ENCODE measurements around the gene KRTAP3-2.
A peak's percentile ranks its signal among the peaks of the same experiment; 100 is the strongest.

The KRTAP3-2 gene

DNA sequence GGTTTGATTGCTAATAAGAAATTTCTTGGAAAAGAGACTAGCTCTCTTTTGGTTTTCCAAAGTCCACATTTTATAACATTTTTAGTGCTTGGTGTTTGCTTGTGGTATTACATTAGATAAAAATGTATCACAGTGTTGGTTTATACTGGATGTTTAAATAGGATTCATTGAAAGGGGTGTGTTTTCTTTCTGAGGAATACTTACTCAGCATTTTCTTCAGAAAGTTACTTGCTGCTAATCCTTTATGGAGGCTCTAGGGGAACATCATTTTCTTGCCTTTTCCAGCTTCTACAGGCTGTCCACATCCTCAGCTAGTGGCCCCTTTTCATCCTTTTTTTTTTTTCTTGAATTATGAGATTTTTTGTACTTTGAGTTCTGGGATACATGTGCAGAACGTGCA lies 32.1 kb downstream of the KRTAP3-2 start:
- ChIA-PET CTCF (no interaction called here), POLR2A (no interaction called here)
- no CpG with 5 or more reads among the region's 1 CpG for WGBS (ENCODE audit: insufficient coverage)
- Histone ChIP-seq H3K9me3 (ENCODE audit: control extremely low read depth in 1 of 5, control insufficient read depth in 4 of 5, insufficient read depth in 2 of 5, low read depth in 1 of 5, low read length in 4 of 5) (no peaks in the 10 kb centered on the region), H3K27me3 (replicated peaks in 2 of 5; ENCODE audit: control insufficient read depth in 4 of 5, insufficient read depth in 5 of 5, low read length in 4 of 5) (peaks cover 0 to 4% (median 3%) of the 10 kb centered on the region in 5 experiments), H3K4me3 (ENCODE audit: control insufficient read depth in 1 of 7, extremely low read depth in 1 of 7, insufficient read depth in 4 of 7, low read depth in 2 of 7, low read length in 6 of 7) (no peak overlapping the region), H3K27ac (ENCODE audit: insufficient read depth in 1 of 2, low read depth in 1 of 2, low read length in 2 of 2, poor library complexity in 1 of 2, severe bottlenecking in 2 of 2) (no peak overlapping the region), H3K4me1 (ENCODE audit: control extremely low read depth in 1 of 4, control insufficient read depth in 4 of 4, insufficient read depth in 4 of 4, low read length in 3 of 4) (no peaks in the 10 kb centered on the region), H3K36me3 (ENCODE audit: control insufficient read depth in 4 of 4, insufficient read depth in 4 of 4, low read length in 3 of 4) (no peaks in the 10 kb centered on the region)
- DNase-seq: no peak

DNA sequence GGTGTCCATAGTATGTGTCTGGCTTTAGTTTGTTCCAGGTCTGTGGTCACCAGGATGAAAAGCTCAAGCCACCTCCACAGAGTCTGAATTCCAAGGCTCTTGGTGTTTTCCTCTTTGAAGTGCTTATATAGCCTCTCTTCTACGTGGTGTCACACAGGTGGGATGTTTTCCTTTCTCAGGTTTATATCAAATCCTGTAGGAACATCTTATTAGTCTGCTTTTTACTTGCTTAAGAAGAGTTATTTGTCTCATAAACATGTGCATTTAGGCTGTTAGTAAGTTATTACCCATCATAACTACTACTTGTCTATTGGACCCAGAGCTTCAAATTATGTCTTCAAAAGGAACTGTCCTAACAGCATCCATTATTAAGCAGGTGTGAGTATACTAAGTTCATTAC lies 32.9 kb downstream of the KRTAP3-2 start, which contains the start of gene KRT39:
Gene KRT39, minus strand, starts transcription at position 101 of the 400 bp plus-strand sequence. Its CDS starts 92 bp downstream, at position 9.
- no peaks in the 10 kb centered on the region for H3K9me3 ChIP-seq (ENCODE audit: control extremely low read depth in 1 of 5, control insufficient read depth in 4 of 5, insufficient read depth in 2 of 5, low read depth in 1 of 5, low read length in 4 of 5)
- no CpG with 5 or more reads among the region's 1 CpG for whole genome bisulfite sequencing (ENCODE audit: insufficient coverage)
- ChIA-PET POLR2A (no interaction called here), CTCF (interaction anchor here (0.7 kb wide), 1 partner anchor 11 kb away, joined by 3 read pairs; no protein-coding TSS in a partner anchor)
- no peak for DNase-seq
- H3K36me3 ChIP-seq (ENCODE audit: control insufficient read depth in 4 of 4, insufficient read depth in 4 of 4, low read length in 3 of 4): no peaks in the 10 kb centered on the region
- H3K4me3 ChIP-seq (ENCODE audit: control insufficient read depth in 1 of 7, extremely low read depth in 1 of 7, insufficient read depth in 4 of 7, low read depth in 2 of 7, low read length in 6 of 7): no peak within 1 kb of the TSS
- H3K4me1 ChIP-seq (ENCODE audit: control extremely low read depth in 1 of 4, control insufficient read depth in 4 of 4, insufficient read depth in 4 of 4, low read length in 3 of 4): peaks cover 0 to 1% (median 0%) of the 10 kb centered on the region in 4 experiments
- no peak within 1 kb of the TSS for H3K27ac ChIP-seq (ENCODE audit: insufficient read depth in 1 of 2, low read depth in 1 of 2, low read length in 2 of 2, poor library complexity in 1 of 2, severe bottlenecking in 2 of 2)
- H3K27me3 ChIP-seq (replicated peaks in 2 of 5; ENCODE audit: control insufficient read depth in 4 of 5, insufficient read depth in 5 of 5, low read length in 4 of 5): peaks cover 0 to 3% (median 2%) of the 10 kb centered on the region in 5 experiments

DNA sequence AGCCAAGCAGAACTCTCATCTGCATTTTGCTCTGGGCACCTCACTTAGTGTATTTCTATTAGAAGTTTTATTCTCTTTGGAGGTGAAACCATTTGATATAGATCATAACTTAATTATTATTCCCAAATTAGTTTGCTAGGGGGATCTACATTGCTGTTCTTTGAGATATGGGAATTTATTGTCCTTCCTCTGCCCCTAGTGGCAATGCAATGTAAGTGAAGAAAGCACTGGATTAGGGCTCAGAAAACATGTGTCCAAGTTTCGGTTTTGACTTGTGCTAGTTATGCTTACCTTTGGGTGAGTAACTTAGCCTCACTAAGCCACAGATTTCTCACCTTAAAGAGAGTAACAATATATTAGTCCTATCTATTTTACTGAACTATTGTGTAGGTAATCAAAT lies 35.9 kb downstream of the KRTAP3-2 start:
- ChIA-PET CTCF (no interaction called here), POLR2A (no interaction called here)
- peak; percentile 18 to 36 (median 28) for DNase-seq
- peaks cover 0 to 3% (median 0%) of the 10 kb centered on the region in 5 experiments for H3K27me3 ChIP-seq (replicated peaks in 2 of 5; ENCODE audit: control insufficient read depth in 4 of 5, insufficient read depth in 5 of 5, low read length in 4 of 5)
- H3K36me3 ChIP-seq (ENCODE audit: control insufficient read depth in 4 of 4, insufficient read depth in 4 of 4, low read length in 3 of 4): no peaks in the 10 kb centered on the region
- WGBS (ENCODE audit: insufficient coverage): no CpG with 5 or more reads among the region's 1 CpG
- peaks cover 0 to 1% (median 0%) of the 10 kb centered on the region in 4 experiments for H3K4me1 ChIP-seq (ENCODE audit: control extremely low read depth in 1 of 4, control insufficient read depth in 4 of 4, insufficient read depth in 4 of 4, low read length in 3 of 4)
- H3K4me3 ChIP-seq (ENCODE audit: control insufficient read depth in 1 of 7, extremely low read depth in 1 of 7, insufficient read depth in 4 of 7, low read depth in 2 of 7, low read length in 6 of 7): no peak overlapping the region
- H3K9me3 ChIP-seq (ENCODE audit: control extremely low read depth in 1 of 5, control insufficient read depth in 4 of 5, insufficient read depth in 2 of 5, low read depth in 1 of 5, low read length in 4 of 5): no peaks in the 10 kb centered on the region
- no peak overlapping the region for H3K27ac ChIP-seq (ENCODE audit: insufficient read depth in 1 of 2, low read depth in 1 of 2, low read length in 2 of 2, poor library complexity in 1 of 2, severe bottlenecking in 2 of 2)

DNA sequence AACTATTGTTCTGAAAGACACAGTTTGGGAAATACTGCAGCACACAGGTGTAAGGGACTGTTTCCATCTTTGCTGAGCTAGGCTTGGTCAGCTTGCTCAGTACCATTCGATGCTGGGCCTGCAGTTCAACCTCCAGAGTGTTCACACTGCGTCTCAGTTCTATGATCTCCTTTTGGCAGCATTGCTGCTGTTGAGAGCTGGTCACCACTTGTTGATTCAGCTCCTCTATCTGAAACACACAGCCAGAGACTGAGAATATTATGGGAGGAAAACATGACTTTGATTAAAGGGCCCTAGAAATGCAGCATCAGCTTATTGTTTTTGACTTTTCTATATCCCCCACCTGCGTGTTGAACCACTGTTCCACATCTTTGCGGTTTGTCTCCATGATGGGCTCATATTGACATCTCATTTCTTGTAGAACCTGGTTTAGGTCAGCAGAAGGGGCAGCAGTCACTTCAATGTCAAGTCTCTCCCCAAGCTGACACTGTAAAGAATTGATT lies 37.6 kb downstream of the KRTAP3-2 start:
- DNase-seq: no peak
- no peaks in the 10 kb centered on the region for H3K36me3 ChIP-seq (ENCODE audit: control insufficient read depth in 4 of 4, insufficient read depth in 4 of 4, low read length in 3 of 4)
- ChIA-PET POLR2A (no interaction called here), CTCF (interaction anchor here (0.9 to 1.1 kb wide), 2 partner anchors 30 to 33 kb away, joined by 3 to 4 read pairs; no protein-coding TSS in a partner anchor)
- no peaks in the 10 kb centered on the region for H3K9me3 ChIP-seq (ENCODE audit: control extremely low read depth in 1 of 5, control insufficient read depth in 4 of 5, insufficient read depth in 2 of 5, low read depth in 1 of 5, low read length in 4 of 5)
- 77% methylated on average over 4 of the region's 4 CpGs for WGBS (ENCODE audit: insufficient coverage)
- H3K27ac ChIP-seq (ENCODE audit: insufficient read depth in 1 of 2, low read depth in 1 of 2, low read length in 2 of 2, poor library complexity in 1 of 2, severe bottlenecking in 2 of 2): no peak overlapping the region
- peaks cover 0 to 3% (median 0%) of the 10 kb centered on the region in 5 experiments for H3K27me3 ChIP-seq (replicated peaks in 2 of 5; ENCODE audit: control insufficient read depth in 4 of 5, insufficient read depth in 5 of 5, low read length in 4 of 5)
- H3K4me3 ChIP-seq (ENCODE audit: control insufficient read depth in 1 of 7, extremely low read depth in 1 of 7, insufficient read depth in 4 of 7, low read depth in 2 of 7, low read length in 6 of 7): no peak overlapping the region
- peaks cover 0 to 1% (median 0%) of the 10 kb centered on the region in 4 experiments for H3K4me1 ChIP-seq (ENCODE audit: control extremely low read depth in 1 of 4, control insufficient read depth in 4 of 4, insufficient read depth in 4 of 4, low read length in 3 of 4)

DNA sequence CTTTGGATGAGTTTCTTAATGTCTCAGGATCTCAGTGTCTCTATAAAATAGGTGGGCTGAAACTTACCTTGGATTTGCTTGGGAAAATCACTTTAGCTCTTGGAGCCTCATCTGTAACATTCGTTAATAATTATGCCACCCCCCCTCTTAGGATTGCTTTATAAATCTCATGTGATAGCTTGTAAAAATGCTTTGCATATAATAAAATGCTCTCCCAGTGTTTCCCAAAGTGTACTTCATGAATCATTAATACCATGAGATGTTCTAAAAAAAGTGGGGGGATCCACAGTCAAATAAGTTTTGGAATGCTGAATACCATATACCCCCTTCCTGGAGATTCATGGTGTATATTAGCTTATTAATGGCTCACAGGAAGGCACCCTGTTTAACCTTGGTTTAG lies 38.1 kb downstream of the KRTAP3-2 start:
- POLR2A ChIA-PET: no interaction called here
- no peak for DNase-seq
- Histone ChIP-seq H3K27ac (ENCODE audit: insufficient read depth in 1 of 2, low read depth in 1 of 2, low read length in 2 of 2, poor library complexity in 1 of 2, severe bottlenecking in 2 of 2) (no peak overlapping the region), H3K4me1 (ENCODE audit: control extremely low read depth in 1 of 4, control insufficient read depth in 4 of 4, insufficient read depth in 4 of 4, low read length in 3 of 4) (peaks cover 0 to 1% (median 0%) of the 10 kb centered on the region in 4 experiments), H3K4me3 (ENCODE audit: control insufficient read depth in 1 of 7, extremely low read depth in 1 of 7, insufficient read depth in 4 of 7, low read depth in 2 of 7, low read length in 6 of 7) (no peak overlapping the region), H3K27me3 (replicated peaks in 2 of 5; ENCODE audit: control insufficient read depth in 4 of 5, insufficient read depth in 5 of 5, low read length in 4 of 5) (peaks cover 0 to 3% (median 0%) of the 10 kb centered on the region in 5 experiments), H3K36me3 (ENCODE audit: control insufficient read depth in 4 of 4, insufficient read depth in 4 of 4, low read length in 3 of 4) (no peaks in the 10 kb centered on the region), H3K9me3 (ENCODE audit: control extremely low read depth in 1 of 5, control insufficient read depth in 4 of 5, insufficient read depth in 2 of 5, low read depth in 1 of 5, low read length in 4 of 5) (no peaks in the 10 kb centered on the region)
- CTCF ChIA-PET: interaction anchor here (0.9 to 1.1 kb wide), 2 partner anchors 30 to 32 kb away, joined by 3 to 4 read pairs; no protein-coding TSS in a partner anchor
- no CpG with 5 or more reads among the region's 1 CpG for WGBS (ENCODE audit: insufficient coverage)

DNA sequence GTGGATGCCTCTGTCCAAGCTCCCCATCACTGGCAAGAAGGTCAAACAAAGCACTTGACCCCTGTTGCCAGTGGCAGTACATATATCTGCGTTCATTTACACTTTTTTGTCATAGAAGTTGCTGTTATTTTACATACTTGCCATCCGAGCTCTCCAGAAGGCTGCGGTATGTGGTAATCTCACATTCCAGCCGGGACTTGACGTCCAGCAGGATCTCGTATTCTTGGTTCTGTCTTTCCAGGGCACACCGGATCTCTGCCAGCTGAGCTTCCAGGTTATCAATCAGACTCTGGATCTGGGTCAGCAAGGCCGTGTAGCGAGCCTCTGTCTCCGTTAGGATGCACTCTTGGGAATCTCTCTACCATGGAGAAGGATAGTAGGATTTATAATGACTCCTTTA lies 39.6 kb downstream of the KRTAP3-2 start:
- peaks cover 0 to 1% (median 0%) of the 10 kb centered on the region in 4 experiments for H3K4me1 ChIP-seq (ENCODE audit: control extremely low read depth in 1 of 4, control insufficient read depth in 4 of 4, insufficient read depth in 4 of 4, low read length in 3 of 4)
- no peaks in the 10 kb centered on the region for H3K36me3 ChIP-seq (ENCODE audit: control insufficient read depth in 4 of 4, insufficient read depth in 4 of 4, low read length in 3 of 4)
- no peak overlapping the region for H3K27ac ChIP-seq (ENCODE audit: insufficient read depth in 1 of 2, low read depth in 1 of 2, low read length in 2 of 2, poor library complexity in 1 of 2, severe bottlenecking in 2 of 2)
- peaks cover 0 to 2% (median 0%) of the 10 kb centered on the region in 5 experiments for H3K27me3 ChIP-seq (replicated peaks in 2 of 5; ENCODE audit: control insufficient read depth in 4 of 5, insufficient read depth in 5 of 5, low read length in 4 of 5)
- ChIA-PET CTCF (no interaction called here), POLR2A (no interaction called here)
- 97% methylated on average over 9 of the region's 10 CpGs for WGBS (ENCODE audit: insufficient coverage)
- H3K9me3 ChIP-seq (ENCODE audit: control extremely low read depth in 1 of 5, control insufficient read depth in 4 of 5, insufficient read depth in 2 of 5, low read depth in 1 of 5, low read length in 4 of 5): no peaks in the 10 kb centered on the region
- no peak overlapping the region for H3K4me3 ChIP-seq (ENCODE audit: control insufficient read depth in 1 of 7, extremely low read depth in 1 of 7, insufficient read depth in 4 of 7, low read depth in 2 of 7, low read length in 6 of 7)
- no peak for DNase-seq

DNA sequence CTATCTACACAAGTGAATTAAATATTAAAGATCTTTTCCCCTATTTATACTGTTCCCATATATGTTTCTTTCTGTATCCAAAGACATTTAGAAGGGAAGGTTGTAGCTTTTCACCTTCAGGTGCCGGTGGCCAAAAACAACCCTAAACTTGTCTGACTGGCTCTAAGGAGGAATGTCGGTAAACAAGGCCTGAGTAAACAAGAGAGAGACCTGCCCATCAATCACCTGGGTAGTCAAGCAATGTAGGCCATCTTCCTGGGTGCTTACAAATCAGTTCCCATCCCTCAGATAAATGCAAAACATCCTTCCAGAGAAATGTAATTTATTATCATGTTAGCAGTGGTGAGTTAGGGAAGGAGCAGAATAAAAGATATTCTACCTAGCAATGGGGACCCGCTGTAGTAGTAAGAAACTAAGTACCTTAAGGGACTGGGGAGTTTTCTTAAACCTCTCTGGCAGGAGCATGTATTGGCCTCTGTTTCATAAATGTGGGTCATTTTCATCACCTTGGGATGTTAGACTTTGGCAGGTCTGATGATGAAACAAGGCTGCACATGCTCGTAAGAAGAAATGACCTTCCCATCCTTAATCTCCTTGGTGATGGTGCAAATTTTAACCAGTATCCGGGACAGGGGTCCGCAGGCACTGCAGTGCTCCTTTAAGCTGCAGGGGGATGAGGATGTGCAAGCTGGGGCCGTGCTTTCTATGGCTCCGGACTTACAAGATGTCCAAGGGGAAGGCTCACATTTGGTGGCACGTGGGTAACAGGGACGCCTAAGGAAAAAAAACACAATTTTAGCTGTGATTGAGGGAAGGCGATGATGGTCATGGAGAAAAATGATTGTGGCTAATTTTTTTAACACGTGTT lies 41.4 kb downstream of the KRTAP3-2 start:
- no peaks in the 10 kb centered on the region for H3K36me3 ChIP-seq (ENCODE audit: control insufficient read depth in 4 of 4, insufficient read depth in 4 of 4, low read length in 3 of 4)
- CTCF ChIA-PET: interaction anchor here (0.6 to 1.1 kb wide), 3 partner anchors 15 to 363 kb away, joined by 3 read pairs; no protein-coding TSS in a partner anchor
- H3K27me3 ChIP-seq (replicated peaks in 2 of 5; ENCODE audit: control insufficient read depth in 4 of 5, insufficient read depth in 5 of 5, low read length in 4 of 5): peaks cover 0 to 3% (median 0%) of the 10 kb centered on the region in 5 experiments
- POLR2A ChIA-PET: no interaction called here
- 88% methylated on average over 8 of the region's 12 CpGs for WGBS (ENCODE audit: insufficient coverage)
- H3K4me1 ChIP-seq (ENCODE audit: control extremely low read depth in 1 of 4, control insufficient read depth in 4 of 4, insufficient read depth in 4 of 4, low read length in 3 of 4): peaks cover 0 to 1% (median 0%) of the 10 kb centered on the region in 4 experiments
- H3K4me3 ChIP-seq (ENCODE audit: control insufficient read depth in 1 of 7, extremely low read depth in 1 of 7, insufficient read depth in 4 of 7, low read depth in 2 of 7, low read length in 6 of 7): no peak overlapping the region
- H3K9me3 ChIP-seq (ENCODE audit: control extremely low read depth in 1 of 5, control insufficient read depth in 4 of 5, insufficient read depth in 2 of 5, low read depth in 1 of 5, low read length in 4 of 5): no peaks in the 10 kb centered on the region
- no peak for DNase-seq
- no peak overlapping the region for H3K27ac ChIP-seq (ENCODE audit: insufficient read depth in 1 of 2, low read depth in 1 of 2, low read length in 2 of 2, poor library complexity in 1 of 2, severe bottlenecking in 2 of 2)
